Mesangial cell (primary cell): ENCODE measurements around the gene LCP1. TPM values are rescaled to one million over a fixed set of nuclear protein-coding genes. Genes with fewer than 3 reads are reported as not detected.

Experiments used
- total RNA-seq: library from RNA; depleted of rRNA; stranded (reverse); fragments of >200 nt; gene quantifications from 2 replicates; pipeline ENCODE4 v1.2.3, GENCODE V29; 2015

LCP1 gene
- 1.0 and 3.6 TPM in 2 replicates for total RNA-seq

DNA sequence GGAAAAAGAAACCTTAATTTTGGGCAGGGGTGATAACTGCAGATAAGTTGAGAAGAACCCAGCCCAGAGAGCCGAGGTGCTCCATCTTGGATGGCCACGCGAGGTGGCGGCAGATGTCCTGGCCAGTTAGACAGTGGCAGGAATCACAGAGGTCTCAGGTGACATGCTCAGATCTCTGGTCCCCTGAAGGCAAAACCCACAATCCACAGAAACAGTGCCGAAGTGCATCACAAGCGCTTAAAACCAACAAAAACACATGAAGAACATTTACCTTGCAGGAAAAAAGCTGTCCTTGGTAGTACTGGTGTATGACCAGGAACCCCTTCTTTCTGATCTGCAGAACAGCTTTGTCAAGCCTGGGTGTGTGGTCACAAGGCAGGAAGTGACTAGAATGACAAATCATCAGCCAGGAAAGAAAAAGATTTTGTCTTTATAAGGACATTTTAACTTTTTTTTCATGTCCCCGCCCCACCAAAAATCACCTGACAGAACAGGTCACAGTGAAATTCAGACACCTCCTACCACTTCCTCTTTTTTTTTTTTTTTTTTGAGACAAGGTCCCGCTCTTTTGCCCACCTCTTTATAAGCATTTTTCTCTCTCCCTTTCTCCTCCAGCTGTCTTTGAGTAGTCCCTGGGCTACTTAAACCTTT lies at the start of gene LCP1:
Gene LCP1 (minus strand): TSS at position 338 of the 651 bp plus-strand sequence. CDS start 22,515 bp downstream, outside the sequence.

GRCh38 chr13:46211483-46212351 lies 29.7 kb upstream of the LCP1 start, which contains the start of gene LRRC63:
LRRC63 (plus strand) TSS chr13:46211928; CDS start chr13:46213035, 1,107 bp downstream.

DNA sequence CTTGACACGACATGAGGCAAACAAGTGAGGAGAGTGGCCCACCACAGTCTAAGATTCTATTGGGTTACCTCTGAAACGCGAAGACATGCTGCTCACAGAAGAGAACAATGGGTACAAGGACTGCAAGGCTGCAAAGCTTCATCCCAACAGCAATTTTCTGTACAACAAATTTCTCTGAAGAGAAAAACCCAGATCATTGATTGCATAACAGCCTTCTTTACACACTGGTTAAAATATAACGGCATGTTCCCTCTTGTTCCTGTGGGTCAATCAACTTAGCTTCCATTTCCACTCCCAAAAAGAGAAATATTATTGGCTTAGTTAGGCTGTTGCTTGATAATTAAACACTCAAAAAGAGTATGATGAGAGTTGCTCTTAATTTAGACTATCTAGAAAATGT lies 77.1 kb downstream of the LCP1 start, which contains the start of gene CPB2:
Gene CPB2 (minus strand): TSS at position 166 of the 400 bp plus-strand sequence. CDS start 24 bp downstream, at position 142.

Other genes with a start within 250 kb of the LCP1 start
- gene ZC3H13, start 129.4 kb downstream of the LCP1 start, total RNA-seq, result 6.8 and 7.3 TPM in 2 replicates
- not detected in 2 replicates for gene CPB2, start 77.1 kb downstream of the LCP1 start, total RNA-seq
- gene LRRC63, start 29.8 kb upstream of the LCP1 start, total RNA-seq, result not detected in 2 replicates
- gene RUBCNL, start 205.1 kb upstream of the LCP1 start, total RNA-seq, result 0.16 and 0.25 TPM in 2 replicates